GM21529 (cell line): ENCODE results near the gene TENM3.
"Not testable (repeated sequence)": the region's sequence is repeated elsewhere in the genome, so short reads cannot be mapped to it uniquely, and the experiment has no call there.

Experiments used
- ATAC-seq: cut with Tn5 transposase; IDR thresholded peaks from one replicate; pipeline ENCODE4 v1.9.1; 2021; ENCODE audit not compliant: unreplicated experiment

TENM3 gene

DNA sequence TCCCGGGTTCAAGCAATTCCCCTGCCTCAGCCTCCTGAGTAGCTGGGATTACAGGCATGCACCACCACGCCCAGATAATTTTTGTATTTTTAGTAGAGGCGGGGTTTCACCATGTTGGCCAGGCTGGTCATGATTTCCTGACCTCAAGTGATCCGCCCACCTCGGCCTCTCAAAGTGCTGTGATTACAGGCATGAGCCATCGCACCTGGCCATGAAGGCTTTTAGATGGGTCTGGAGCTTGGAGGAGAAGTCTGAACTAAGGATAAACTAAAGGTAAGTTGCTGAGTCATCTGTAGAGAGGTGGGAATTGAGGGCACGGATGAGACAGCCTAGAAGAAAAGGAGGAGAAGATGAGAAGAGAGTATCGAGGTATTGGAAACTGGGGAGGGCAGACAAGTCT lies at the start of gene TENM3:
Gene TENM3, plus strand, starts transcription at position 199 of the 400 bp plus-strand sequence. CDS start 80,619 bp downstream, outside the sequence.
- ATAC-seq: not testable (repeated sequence)

DNA sequence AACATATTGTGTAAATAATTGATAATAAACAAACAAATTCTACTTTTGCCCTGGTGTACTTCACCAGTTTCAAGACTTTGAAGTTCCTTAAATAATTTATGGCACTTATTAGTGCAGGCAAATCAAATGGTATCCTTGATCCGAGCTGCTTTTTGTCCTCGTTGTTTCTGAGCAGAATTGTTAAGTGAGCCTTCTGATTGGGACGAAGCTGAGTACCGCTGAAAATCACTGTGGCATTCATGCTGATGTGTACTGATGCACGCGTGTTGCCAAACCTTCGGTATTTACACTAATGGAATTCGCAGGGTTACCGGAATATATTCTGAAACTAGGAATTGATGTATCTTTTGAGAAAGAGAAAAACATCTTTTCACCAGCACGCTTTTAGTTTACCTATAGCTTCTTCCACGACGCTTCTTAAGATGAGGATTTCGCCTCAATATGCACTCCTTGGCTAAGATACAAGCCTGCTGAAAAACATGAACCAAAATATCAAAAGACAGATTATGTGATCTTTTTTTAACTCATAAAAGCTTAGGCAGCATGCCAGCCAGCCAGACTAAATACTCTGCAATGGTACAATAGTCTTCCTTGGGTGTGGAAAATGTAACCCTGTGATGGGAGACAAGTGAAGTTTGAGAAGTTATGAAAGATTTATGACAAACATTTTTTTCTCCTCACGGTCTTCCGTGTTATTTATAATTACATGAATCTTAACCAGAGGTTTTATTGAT lies 48.9 kb upstream of the TENM3 start:
- ATAC-seq: no peak

- no peak for ATAC-seq
Observed at GRCh38 chr4:182197611-182198010, 45.6 kb upstream of the TENM3 start.

GRCh38 chr4:182201871-182202270 lies 41.3 kb upstream of the TENM3 start:
- ATAC-seq: no peak

DNA sequence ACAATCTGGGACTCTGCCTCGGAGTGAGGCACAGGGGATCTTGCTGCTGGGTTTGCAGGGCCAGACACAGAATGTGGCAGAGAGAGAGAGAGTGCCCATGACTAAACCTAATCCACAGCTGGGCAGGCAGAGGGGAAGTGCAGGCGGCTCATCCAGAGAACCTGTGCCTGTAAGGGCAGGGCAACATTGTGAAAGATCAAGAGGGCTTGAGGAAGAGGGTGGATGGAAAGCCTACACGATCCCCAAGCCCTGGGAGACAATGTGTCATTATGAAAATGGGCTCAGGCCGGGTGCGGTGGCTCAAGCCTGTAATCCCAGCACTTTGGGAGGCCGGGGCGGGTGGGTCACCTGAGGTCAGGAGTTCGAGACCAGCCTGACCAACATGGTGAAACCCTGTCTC lies 40.6 kb upstream of the TENM3 start:
- no peak for ATAC-seq

- no peak for ATAC-seq
Observed at GRCh38 chr4:182203872-182204411, 39.3 kb upstream of the TENM3 start.

DNA sequence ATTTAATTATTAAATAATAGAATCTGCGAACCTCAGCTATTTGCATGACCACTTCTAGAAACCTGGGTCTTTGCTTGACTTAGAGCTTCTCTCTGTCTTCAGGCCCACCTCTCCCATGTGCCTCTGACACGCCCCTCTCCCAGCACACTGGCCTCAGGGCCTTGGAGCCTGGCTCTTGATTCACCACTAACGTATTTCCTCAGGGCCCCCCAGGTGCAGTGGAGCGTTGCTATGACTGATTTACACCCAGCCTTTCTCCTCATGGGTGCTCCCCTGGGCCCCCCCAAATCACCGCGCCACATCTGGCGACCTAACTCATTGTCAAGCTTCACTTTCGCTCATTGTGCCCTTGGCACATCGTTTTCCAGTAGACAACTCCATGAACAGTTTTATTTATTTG lies 37.9 kb upstream of the TENM3 start:
- no peak for ATAC-seq

- ATAC-seq: no peak
Observed at GRCh38 chr4:182206266-182206665, 36.9 kb upstream of the TENM3 start.

GRCh38 chr4:182206916-182207315 lies 36.3 kb upstream of the TENM3 start:
- no peak for ATAC-seq

DNA sequence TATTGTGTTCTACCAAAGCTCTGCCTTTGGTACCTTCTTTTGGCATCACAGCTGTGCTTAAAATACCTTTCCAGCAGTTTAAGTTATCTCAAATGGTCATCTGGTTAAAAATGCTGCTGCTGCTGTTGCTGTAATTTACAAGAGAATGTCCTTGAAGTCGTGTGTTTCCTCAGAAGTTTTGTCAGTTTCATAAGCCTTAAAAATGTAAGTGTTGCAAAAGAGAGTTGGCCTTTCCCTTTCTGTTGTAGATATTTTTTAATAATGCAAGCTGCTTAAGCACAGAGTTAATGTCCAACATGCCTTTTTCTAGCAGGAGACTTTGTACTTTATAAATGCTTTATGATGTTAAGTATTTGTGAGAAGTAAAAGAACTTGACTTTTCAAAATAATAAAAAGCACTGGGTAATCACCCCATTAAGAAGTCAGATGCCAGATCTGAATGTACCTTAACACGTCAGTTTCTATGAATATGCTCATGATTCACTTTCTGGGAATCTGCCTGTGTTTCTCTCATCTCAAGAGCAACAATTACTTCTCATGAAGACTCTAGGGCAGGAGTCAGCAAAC lies 35.3 kb upstream of the TENM3 start:
- ATAC-seq: no peak

- no peak for ATAC-seq
Observed at GRCh38 chr4:182208526-182209050, 34.6 kb upstream of the TENM3 start.

DNA sequence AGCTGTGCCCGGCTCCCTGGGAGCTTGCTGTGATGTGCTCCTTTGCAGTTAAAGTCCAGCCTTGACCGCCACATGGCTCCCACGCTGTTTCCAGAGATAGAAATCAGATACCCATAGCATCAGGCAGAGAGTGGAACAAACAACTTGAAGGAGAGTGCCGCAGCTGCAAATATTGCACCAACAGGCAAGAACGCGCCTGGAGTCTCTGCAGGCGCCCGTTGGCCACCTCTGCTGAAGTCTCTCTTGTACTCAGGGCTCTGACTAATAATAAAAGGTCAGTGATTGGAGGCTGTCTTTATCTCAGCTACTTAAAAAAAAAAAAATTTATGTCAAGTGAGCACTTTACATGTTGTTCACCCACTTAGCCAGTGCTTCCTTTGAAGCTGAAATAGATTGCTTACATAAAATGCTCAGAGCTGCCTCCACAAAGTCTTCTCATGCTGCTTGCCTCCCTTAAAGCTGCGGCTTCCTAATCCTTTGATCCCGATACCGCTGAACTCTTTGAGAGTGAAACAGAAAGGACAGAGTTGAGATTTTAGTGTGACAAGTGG lies 30.9 kb upstream of the TENM3 start:
- no peak for ATAC-seq

- no peak for ATAC-seq
Observed at GRCh38 chr4:182213004-182213403, 30.2 kb upstream of the TENM3 start.

GRCh38 chr4:182215148-182215547 lies 28.1 kb upstream of the TENM3 start:
- ATAC-seq: no peak

GRCh38 chr4:182216005-182216404 lies 27.2 kb upstream of the TENM3 start:
- ATAC-seq: no peak

GRCh38 chr4:182219411-182220056 lies 23.7 kb upstream of the TENM3 start:
- ATAC-seq: no peak

- ATAC-seq: no peak
Observed at GRCh38 chr4:182221987-182222386, 21.2 kb upstream of the TENM3 start.

GRCh38 chr4:182222766-182223165 lies 20.4 kb upstream of the TENM3 start:
- ATAC-seq: no peak

DNA sequence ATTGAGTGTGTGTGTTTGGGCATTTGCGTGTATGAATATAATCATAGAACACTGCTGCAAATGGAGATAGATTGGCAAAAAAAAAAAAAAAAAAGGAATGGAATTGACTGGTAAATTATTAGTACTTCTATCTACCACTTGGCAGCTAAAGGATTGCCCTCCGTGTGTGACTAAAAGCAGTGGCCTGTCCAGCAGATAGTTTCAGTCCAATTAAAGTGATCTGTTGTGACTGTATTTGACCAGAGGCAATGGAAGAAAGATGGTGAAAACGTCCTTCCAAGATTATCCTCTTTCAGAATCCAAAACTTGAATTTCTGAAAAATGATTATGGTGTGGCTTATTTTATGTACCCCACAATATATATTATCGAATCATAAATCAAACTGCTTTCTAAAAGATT lies 19.5 kb upstream of the TENM3 start:
- no peak for ATAC-seq

DNA sequence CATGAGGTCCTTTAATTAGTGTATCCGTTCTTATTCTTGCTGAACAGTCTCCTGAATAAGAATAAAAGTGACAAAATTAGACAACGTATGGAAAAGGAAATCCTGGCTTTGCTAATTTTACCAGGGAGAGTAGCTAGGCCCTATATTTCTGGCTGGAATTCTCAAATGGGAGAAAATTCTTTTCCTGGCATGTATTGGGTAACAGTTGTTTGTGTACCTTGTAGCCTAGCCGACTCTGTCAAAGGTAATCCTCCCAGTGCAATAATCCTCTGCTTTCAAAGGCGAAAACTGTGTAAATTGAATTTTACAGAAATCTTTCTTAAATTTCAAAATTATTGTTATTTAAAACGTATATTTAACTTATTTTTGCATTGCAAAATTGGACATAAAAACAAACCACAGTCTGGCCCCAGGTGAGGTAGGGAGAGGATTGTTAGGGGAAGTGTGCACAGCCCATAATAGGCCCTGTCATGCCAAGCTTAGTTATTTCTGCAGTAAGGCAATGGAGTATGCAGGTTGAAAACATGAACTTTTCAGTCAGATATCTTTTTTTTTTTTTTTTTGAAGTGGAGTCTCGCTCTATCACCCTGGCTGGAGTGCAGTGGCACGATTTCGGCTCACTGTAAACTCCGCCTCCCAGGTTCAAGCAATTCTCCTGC lies 18.9 kb upstream of the TENM3 start:
- no peak for ATAC-seq

- no peak for ATAC-seq
Observed at GRCh38 chr4:182225257-182225852, 17.8 kb upstream of the TENM3 start.
